H9 (cell line): ENCODE measurements around the gene IGSF3. TPM values are rescaled to one million over a fixed set of nuclear protein-coding genes. Genes with fewer than 3 reads are reported as not detected.
"Not testable (repeated sequence)": the region's sequence is repeated elsewhere in the genome, so short reads cannot be mapped to it uniquely, and the experiment has no call there.

Source experiments
- DNase-seq: peaks from one replicate; pipeline ENCODE4 v3.0.0-alpha.2; 2017
- H2AFZ ChIP-seq: one replicate; pipeline ENCODE4 v1.6.1; 2013; ENCODE audit warnings: mild to moderate bottlenecking, low read length, control low read depth, moderate library complexity
- H2AK5ac ChIP-seq: 2 replicates; pipeline ENCODE4 v1.6.1; 2013; ENCODE audit warnings: low read length, control low read depth, mixed read lengths; ENCODE audit not compliant: insufficient read length
- H2BK120ac ChIP-seq: one replicate; pipeline ENCODE4 v1.6.1; 2013; ENCODE audit warnings: low read depth, mild to moderate bottlenecking, low read length, control low read depth, inconsistent platforms; ENCODE audit not compliant: poor library complexity, severe bottlenecking
- H2BK12ac ChIP-seq: 2 replicates; pipeline ENCODE4 v1.6.1; 2013; ENCODE audit warnings: low read length, control low read depth, mixed read lengths, low read depth; ENCODE audit not compliant: insufficient read length
- H2BK15ac ChIP-seq: 2 replicates; pipeline ENCODE4 v1.6.1; 2013; ENCODE audit warnings: low read depth, low read length, control low read depth
- H2BK20ac ChIP-seq: one replicate; pipeline ENCODE4 v1.6.1; 2013; ENCODE audit warnings: low read depth, mild to moderate bottlenecking, low read length, control low read depth, inconsistent platforms; ENCODE audit not compliant: poor library complexity, severe bottlenecking
- H2BK5ac ChIP-seq: 2 replicates; pipeline ENCODE4 v1.6.1; 2013; ENCODE audit warnings: low read length, control low read depth, mixed read lengths; ENCODE audit not compliant: insufficient read length
- H3K14ac ChIP-seq: 2 replicates; pipeline ENCODE4 v1.6.1; 2013; ENCODE audit warnings: low read length, control low read depth; ENCODE audit not compliant: insufficient read depth
- H3K18ac ChIP-seq: 2 replicates; pipeline ENCODE4 v1.6.1; 2013; ENCODE audit warnings: low read depth, mild to moderate bottlenecking, mixed read lengths, low read length, control low read depth; ENCODE audit not compliant: insufficient read length
- H3K23ac ChIP-seq: 2 replicates; pipeline ENCODE4 v1.6.1; 2013; ENCODE audit warnings: low read length, control low read depth, mixed read lengths, low read depth; ENCODE audit not compliant: insufficient read length
- H3K23me2 ChIP-seq: 2 replicates; pipeline ENCODE4 v1.6.1; 2013; ENCODE audit warnings: low read depth, mild to moderate bottlenecking, mixed read lengths, low read length, control low read depth; ENCODE audit not compliant: insufficient read length, poor library complexity, severe bottlenecking
- H3K27ac ChIP-seq: 2 replicates; pipeline ENCODE4 v1.5.1; 2013; ENCODE audit warnings: low read length, control low read depth, mixed read lengths, low read depth; ENCODE audit not compliant: insufficient read length
- H3K27me3 ChIP-seq: 2 replicates; pipeline ENCODE4 v1.6.1; 2013; ENCODE audit warnings: low read length, control low read depth, inconsistent platforms; ENCODE audit not compliant: insufficient read depth
- H3K4ac ChIP-seq: 2 replicates; pipeline ENCODE4 v1.6.1; 2013; ENCODE audit warnings: low read depth, mild to moderate bottlenecking, control low read depth, inconsistent platforms, low read length, moderate library complexity
- H3K4me1 ChIP-seq: 2 replicates; pipeline ENCODE4 v1.6.1; 2013; ENCODE audit warnings: low read length, control low read depth, inconsistent platforms; ENCODE audit not compliant: insufficient read depth
- H3K4me2 ChIP-seq: 2 replicates; pipeline ENCODE4 v1.6.1; 2013; ENCODE audit warnings: low read length, control low read depth, mixed read lengths; ENCODE audit not compliant: insufficient read length, insufficient read depth
- H3K56ac ChIP-seq: 2 replicates; pipeline ENCODE4 v1.6.1; 2013; ENCODE audit warnings: low read depth, mild to moderate bottlenecking, mixed read lengths, low read length, control low read depth; ENCODE audit not compliant: insufficient read length
- H3K79me1 ChIP-seq: 2 replicates; pipeline ENCODE4 v1.6.1; 2013; ENCODE audit warnings: low read depth, mild to moderate bottlenecking, moderate library complexity, low read length, control low read depth, inconsistent platforms; ENCODE audit not compliant: insufficient read depth, poor library complexity, severe bottlenecking
- H3K79me2 ChIP-seq: 2 replicates; pipeline ENCODE4 v1.6.1; 2013; ENCODE audit warnings: low read length, control low read depth, inconsistent platforms; ENCODE audit not compliant: insufficient read depth
- H3K9ac ChIP-seq: 2 replicates; pipeline ENCODE4 v1.6.1; 2013; ENCODE audit warnings: low read length, control low read depth, mixed read lengths; ENCODE audit not compliant: insufficient read length; ENCODE audit errors: extremely low read depth
- H3K9me3 ChIP-seq: one replicate; pipeline ENCODE4 v1.6.1; 2013; ENCODE audit warnings: low read depth, low read length, inconsistent platforms; ENCODE audit not compliant: control insufficient read depth
- H3T11ph ChIP-seq: one replicate; pipeline ENCODE4 v1.6.1; 2013; ENCODE audit warnings: mild to moderate bottlenecking, low read length, control low read depth, inconsistent platforms
- H4K20me1 ChIP-seq: one replicate; pipeline ENCODE4 v1.6.1; 2013; ENCODE audit not compliant: control insufficient read depth, insufficient read length, insufficient read depth
- H4K5ac ChIP-seq: 2 replicates; pipeline ENCODE4 v1.6.1; 2013; ENCODE audit warnings: low read depth, mild to moderate bottlenecking, mixed read lengths, low read length, control low read depth; ENCODE audit not compliant: insufficient read length
- H4K8ac ChIP-seq: replicated peaks from 2 replicates; pipeline ENCODE4 v1.6.1; 2013; ENCODE audit warnings: low read length, control low read depth, mixed read lengths, low read depth; ENCODE audit not compliant: insufficient read length
- H4K91ac ChIP-seq: 2 replicates; pipeline ENCODE4 v1.6.1; 2013; ENCODE audit warnings: low read depth, mild to moderate bottlenecking, moderate library complexity, mixed read lengths, low read length, control low read depth; ENCODE audit not compliant: insufficient read length
- H3K27ac Mint-ChIP-seq, 3 experiments: 2 replicates in 2 of 3; 3 replicates in 1 of 3; pipeline ENCODE4 v1.8.0; 2020 to 2021; ENCODE audit warnings: mixed read lengths in 3 of 3, mild to moderate bottlenecking in 1 of 3, moderate library complexity in 1 of 3
- H3K27me3 Mint-ChIP-seq: 2 replicates; pipeline ENCODE4 v1.8.0; 2021; ENCODE audit warnings: low read depth, mild to moderate bottlenecking, moderate library complexity, mixed read lengths
- H3K36me3 Mint-ChIP-seq, 3 experiments: 2 replicates in 2 of 3; 3 replicates in 1 of 3; pipeline ENCODE4 v1.8.0; 2020 to 2021; ENCODE audit warnings: low read depth in 3 of 3, mixed read lengths in 3 of 3; ENCODE audit not compliant: insufficient read depth in 1 of 3
- H3K4me1 Mint-ChIP-seq, 2 experiments: 2 replicates each; pipeline ENCODE4 v1.8.0; 2020; ENCODE audit warnings: mixed read lengths in 2 of 2
- H3K4me3 Mint-ChIP-seq, 2 experiments: 2 replicates in 1 of 2; 3 replicates in 1 of 2; pipeline ENCODE4 v1.8.0; 2020 to 2021; ENCODE audit warnings: mild to moderate bottlenecking in 2 of 2, mixed read lengths in 2 of 2, moderate library complexity in 1 of 2
- H3K9me3 Mint-ChIP-seq, 2 experiments: 2 replicates in 1 of 2; 3 replicates in 1 of 2; pipeline ENCODE4 v1.8.0; 2020; ENCODE audit warnings: mild to moderate bottlenecking in 2 of 2, mixed read lengths in 2 of 2, moderate library complexity in 1 of 2
- CTCF ChIP-seq: fragments of 200-600 bp; sonication (generic); conservative IDR thresholded peaks from 3 replicates; pipeline ENCODE4 v1.8.0; 2021; ENCODE audit warnings: antibody characterized with exemption, mild to moderate bottlenecking
- WGBS: extraction: QIAGEN DNeasy Blood & Tissue Kit; methylation state at CpG from one replicate; pipeline ENCODE4 v1.1.7; 2013; ENCODE audit warnings: missing lambda C conversion rate, low lambda C conversion rate, mixed read lengths; ENCODE audit not compliant: insufficient read length; ENCODE audit errors: extremely low coverage; 5-methylcytosine and 5-hydroxymethylcytosine counted together
- total RNA-seq: library from RNA; stranded (reverse); gene quantifications from 2 replicates; pipeline ENCODE4 v1.2.1, GENCODE V29; 2021

Gene IGSF3
- total RNA-seq, 1 experiment from 2014 or later = 19.1 TPM

GRCh38 chr1:116595946-116596741 is 71.4 kb downstream of the IGSF3 start:
- not testable (repeated sequence) for H2BK20ac ChIP-seq, H3K23me2 ChIP-seq, H2AK5ac ChIP-seq, H2BK5ac ChIP-seq, H3K56ac ChIP-seq, H3K36me3 Mint-ChIP-seq, H3K27me3 ChIP-seq, H3K4me3 Mint-ChIP-seq, H3K9ac ChIP-seq, H3K9me3 Mint-ChIP-seq, H2BK120ac ChIP-seq, H2AFZ ChIP-seq, DNase-seq, H4K91ac ChIP-seq, H3K18ac ChIP-seq, H3K4me1 ChIP-seq, H2BK15ac ChIP-seq, H3K27ac Mint-ChIP-seq, H3K27me3 Mint-ChIP-seq, H4K20me1 ChIP-seq, H3K14ac ChIP-seq, H3K79me1 ChIP-seq, H3T11ph ChIP-seq, H3K27ac ChIP-seq, H3K23ac ChIP-seq, H3K4me2 ChIP-seq, H4K8ac ChIP-seq, H3K79me2 ChIP-seq, H3K9me3 ChIP-seq, H2BK12ac ChIP-seq, H3K4ac ChIP-seq, H4K5ac ChIP-seq
- WGBS = no CpG with 5 or more reads among the region's 8 CpGs
- peak; percentile 68 for TF ChIP-seq CTCF
- H3K4me1 Mint-ChIP-seq = peaks cover 25 to 26% of the 10 kb centered on the region in 2 experiments
